Hematopoietic multipotent progenitor cell treated with erythropoietin and hydrocortisone succinate and interleukin-3 and kit ligand, for 17 days (in vitro differentiated cells): ENCODE measurements around the gene HOXC12.

Experiments used
- DNase-seq: peaks from one replicate; pipeline ENCODE4 v3.0.0-alpha.2; 2015; ENCODE audit warnings: low spot score

The HOXC12 gene

DNA sequence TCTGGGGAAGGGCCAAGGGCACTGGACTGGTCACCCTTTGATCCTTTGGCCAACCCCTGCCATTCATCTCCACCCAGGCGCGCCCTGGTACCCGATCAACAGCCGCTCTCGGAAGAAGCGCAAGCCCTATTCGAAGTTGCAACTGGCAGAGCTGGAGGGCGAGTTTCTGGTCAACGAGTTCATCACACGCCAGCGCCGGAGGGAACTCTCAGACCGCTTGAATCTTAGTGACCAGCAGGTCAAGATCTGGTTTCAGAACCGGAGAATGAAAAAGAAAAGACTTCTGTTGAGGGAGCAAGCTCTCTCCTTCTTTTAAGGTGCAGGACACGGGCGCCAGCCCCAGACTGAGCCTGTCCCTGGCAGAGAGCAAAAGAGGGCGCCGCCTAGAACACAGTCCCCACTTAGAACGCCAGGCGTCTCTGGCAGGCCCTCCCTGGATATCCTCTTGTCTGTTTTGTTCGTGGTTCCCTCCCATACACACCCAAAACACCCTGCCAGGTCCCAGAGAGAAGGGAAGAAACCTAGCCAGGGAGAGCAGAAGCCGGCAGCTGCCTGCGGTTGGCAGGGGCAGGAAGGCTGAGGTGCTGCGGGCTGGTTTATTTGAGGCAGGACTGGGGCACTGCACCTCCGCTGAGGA is 1.7 kb downstream of the HOXC12 start:
- no peak for DNase-seq

GRCh38 chr12:53956914-53957536 is 2.3 kb downstream of the HOXC12 start:
- DNase-seq: no peak

GRCh38 chr12:53958128-53958527 is 3.4 kb downstream of the HOXC12 start:
- DNase-seq: no peak

DNA sequence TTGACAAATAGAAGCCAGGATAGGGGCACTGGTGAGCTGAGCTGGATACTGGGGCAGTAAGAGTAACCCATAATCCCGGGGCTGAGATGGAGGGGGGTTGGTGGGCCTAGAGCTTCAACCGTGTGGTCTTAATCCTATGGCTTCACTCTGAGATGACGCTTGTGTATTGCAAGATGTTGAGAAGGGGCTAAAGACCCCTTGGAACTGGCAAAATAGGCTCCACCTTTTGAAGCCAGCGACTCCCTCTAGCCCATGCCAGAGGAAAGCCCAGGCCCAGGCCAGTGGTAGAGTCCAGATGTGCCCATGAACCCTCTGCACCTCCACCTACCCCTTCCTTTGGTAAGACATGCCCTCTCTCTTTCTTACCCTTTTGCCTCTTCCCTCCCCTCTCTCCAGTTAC is 4.6 kb downstream of the HOXC12 start:
- no peak for DNase-seq

- DNase-seq: no peak
These were observed 5.7 kb downstream of the HOXC12 start for GRCh38 chr12:53960187-53961024.

DNA sequence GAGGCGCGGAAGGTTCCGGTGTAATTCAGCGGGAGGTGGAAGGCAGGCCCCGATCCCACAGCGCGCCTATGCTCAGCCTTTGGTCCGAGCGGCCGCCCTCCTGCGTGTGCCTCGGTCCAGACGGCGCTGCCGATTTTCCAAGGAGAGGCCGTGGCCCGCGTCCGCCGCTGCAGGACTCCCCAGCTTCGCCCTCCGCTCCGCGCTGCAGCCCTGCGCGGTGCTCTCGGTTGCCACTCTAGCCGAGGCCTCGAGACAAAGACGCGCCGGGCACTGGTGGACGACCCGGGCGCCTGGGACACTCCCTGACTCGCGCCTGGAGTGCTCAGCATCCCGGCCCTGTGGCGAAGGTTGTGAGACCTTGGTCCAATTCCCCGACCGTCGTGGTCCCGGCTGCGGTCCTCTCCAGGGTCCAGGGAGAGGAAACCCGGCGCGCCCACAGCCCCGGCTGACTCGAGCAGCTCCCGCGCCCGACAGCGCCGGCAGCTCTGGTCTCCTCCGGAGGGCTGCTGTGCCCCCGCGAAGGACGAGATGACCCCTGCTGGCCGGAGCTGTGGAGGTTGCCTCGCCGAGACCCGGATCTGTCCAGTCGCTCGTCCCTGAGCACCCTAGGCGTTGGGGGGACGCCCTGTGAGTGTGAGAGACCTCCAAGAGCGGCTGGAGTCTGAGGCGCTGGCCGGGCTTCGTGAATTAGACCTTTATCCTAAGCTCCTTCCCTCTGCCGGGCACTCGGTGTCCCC is 6.5 kb downstream of the HOXC12 start:
- no peak for DNase-seq

DNA sequence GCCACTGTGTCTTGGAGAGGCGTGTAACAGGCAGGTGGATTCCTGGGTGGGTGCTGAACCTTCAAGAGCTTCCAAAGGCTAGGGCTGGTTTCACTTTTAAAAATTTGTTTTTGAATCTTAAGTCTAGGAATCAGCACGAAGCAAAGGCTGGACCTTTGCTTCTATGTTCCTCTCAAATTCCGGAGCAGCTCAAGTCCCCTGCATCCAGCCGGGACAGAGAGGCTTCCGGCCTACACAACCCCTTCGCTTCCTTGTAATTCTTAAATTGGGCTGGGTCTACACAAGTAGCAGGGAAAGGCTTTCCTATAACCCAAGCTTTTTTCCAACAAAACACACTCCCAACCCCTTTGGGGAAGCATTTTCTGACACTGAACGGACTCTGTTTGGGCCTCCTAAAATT is 8.3 kb downstream of the HOXC12 start:
- DNase-seq: no peak

GRCh38 chr12:53963434-53964314 is 9.0 kb downstream of the HOXC12 start:
- no peak for DNase-seq

DNA sequence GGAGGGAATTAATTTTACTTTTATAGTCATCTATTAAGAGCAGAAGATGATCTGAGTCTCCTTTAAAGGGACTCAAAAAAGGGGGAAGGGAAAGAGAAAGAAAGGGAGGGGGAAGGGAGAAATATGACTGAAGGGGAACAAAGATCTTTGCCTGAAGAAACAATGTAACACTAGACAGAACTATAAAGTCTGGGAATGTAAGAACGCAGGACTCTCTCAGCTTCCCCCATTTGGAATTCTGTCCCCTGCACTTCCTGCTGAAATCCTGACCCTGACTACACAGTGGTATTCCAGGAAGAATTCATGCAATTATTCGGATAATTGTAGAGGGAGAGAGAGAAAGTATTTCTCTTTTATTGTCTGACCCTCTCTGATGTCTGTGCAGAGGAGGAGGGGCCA is 9.6 kb downstream of the HOXC12 start:
- no peak for DNase-seq

DNA sequence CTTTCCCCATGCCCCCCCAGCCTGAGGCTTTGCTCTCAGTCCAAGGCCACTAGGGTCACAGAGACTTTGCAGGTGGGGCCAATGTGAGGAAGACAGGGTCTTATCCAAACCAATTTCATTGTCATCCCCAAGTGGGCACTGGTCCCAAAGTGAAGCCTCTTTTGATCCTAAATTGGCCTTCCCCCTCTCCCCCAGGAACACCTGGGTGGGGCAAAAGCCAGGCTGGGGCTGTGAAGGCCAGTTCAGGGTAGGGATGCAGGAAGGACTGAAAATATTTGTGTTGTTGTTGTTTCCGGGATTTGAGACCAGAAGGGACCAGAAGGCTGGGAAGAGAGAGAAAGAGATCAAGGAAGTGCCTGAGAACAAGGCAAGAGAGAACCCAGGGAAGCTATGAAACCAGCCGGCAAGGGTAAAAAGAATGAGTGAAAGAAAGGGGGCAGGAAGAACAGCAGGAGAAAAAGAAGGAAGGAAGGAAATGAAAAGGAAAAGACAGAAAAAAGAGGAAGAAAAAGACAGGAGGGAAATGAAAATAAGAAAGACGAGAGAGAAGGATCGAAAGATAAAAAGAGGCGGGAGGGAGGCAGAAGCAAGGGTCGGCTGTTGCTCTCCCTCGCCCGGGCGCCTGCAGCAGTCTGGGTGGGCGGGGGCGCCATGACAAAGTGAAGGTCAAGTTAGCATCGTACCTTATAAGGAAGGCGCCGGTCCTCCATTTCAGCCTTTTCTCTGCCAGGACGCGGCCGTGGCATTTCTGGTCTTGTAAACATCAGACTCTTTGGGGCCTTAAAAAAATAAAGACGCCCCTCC is 10.8 kb downstream of the HOXC12 start:
- no peak for DNase-seq

DNA sequence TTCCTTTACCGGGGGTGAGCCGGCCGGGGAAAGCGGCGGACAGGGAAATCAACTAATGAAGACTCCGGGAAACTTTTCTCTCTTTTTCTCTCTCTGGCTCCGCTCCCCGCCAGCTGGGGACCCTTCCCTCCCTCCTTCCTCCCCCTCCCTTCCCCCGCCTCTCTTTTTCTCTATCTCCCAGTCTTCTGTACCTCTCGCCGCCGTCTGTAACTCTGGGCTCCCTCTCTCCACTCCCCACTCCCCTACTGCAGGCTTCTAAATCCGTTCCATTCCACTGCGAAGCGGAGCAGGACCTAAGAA is 11.3 kb downstream of the HOXC12 start:
- DNase-seq: no peak

DNA sequence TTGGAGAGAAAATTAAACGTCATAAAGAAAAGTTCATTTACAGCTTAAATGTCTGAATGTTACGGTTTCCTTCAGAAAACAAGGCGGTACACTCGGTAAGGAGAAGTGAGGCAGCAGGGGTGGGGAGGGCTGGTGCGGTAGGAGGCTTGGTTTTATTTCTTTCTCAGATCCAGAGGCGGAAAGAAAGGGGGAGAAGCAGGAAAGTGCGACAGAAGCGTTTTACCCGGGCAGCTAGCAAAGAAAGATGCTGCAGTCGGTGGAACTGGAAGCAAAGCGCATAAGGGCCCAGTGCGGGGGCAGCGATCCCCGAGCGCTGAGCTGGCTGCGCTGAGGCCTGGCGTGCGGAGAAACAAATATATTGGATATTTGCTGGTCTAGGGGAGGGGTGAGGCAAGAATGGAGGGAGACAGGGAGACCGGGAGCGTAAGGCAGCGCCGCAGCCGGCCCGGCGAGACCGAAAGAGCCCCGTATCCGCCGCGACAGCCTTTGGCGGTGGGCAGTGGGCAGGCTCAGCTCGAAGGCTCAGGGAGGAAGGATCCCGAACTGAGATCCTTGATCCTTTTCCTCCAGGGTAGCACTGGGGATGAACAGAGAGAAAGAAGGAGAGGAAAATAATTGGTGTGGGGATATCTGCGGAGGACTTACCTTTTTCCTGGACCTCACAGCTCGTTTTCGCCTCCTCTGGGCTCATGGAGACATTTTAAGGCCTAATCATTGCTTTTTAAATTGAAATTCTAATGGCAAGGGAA is 11.9 kb downstream of the HOXC12 start:
- DNase-seq: no peak

GRCh38 chr12:53967421-53967925 is 12.8 kb downstream of the HOXC12 start:
- DNase-seq: no peak

GRCh38 chr12:53968214-53969127 is 13.8 kb downstream of the HOXC12 start:
- DNase-seq: no peak

DNA sequence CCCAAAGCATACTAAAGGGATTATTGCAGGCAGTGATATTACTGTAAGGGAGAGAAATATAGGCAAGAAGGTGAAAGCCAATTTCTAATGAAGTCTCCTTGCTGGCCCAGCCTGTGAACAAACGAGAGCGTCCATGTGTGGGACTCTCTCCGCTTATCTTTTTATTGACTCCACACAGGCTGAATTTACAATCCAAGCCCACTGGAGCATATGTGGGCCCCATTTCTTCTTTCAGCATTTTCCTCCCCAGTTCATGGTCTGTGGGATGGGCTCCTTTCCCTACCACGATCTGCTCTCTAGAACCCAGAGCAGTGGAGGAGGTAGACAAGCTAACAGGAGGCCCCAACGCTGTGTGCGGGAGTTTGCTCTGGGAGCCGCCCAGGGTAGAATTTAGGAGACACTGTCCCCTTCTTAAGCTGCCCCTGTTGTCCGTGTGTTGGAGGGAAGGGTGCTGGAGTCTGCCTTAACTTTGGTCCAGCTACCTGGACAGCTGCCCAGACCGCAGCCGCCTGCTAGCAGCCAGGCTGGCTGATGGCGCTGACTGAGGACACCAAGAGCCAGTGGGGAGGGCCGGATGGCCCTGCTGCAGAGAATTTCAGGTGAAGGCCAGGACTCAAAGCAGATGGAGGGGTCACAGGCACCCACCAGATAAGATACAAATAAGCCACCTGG is 15.0 kb downstream of the HOXC12 start:
- DNase-seq: no peak

- no peak for DNase-seq
These were observed 15.7 kb downstream of the HOXC12 start for GRCh38 chr12:53970451-53970850.

GRCh38 chr12:53971129-53971528 is 16.4 kb downstream of the HOXC12 start:
- no peak for DNase-seq

- no peak for DNase-seq
These were observed 17.0 kb downstream of the HOXC12 start for GRCh38 chr12:53971686-53972085.
